Left renal pelvis (tissue), 4 donors: ENCODE data around the gene MYRIP. TPM values are rescaled to one million over a fixed set of nuclear protein-coding genes. Genes with fewer than 3 reads are reported as not detected.

Experiments used
- DNase-seq, 4 donors: peaks; one replicate each; pipeline ENCODE4 v3.0.0-alpha.2; 2013; ENCODE audit warnings: low read depth in 4 of 4, low spot score in 3 of 4
- polyA plus RNA-seq, 4 donors: library from polyadenylated mRNA; unstranded; fragments of 120-200 nt; gene quantifications; one replicate each; pipeline ENCODE4 v1.2.1, GENCODE V29; 2013; ENCODE audit not compliant: insufficient read length in 4 of 4

The MYRIP gene
- polyA plus RNA-seq, 4 donors, result 1.1 to 2.2 (median 1.8) TPM

DNA sequence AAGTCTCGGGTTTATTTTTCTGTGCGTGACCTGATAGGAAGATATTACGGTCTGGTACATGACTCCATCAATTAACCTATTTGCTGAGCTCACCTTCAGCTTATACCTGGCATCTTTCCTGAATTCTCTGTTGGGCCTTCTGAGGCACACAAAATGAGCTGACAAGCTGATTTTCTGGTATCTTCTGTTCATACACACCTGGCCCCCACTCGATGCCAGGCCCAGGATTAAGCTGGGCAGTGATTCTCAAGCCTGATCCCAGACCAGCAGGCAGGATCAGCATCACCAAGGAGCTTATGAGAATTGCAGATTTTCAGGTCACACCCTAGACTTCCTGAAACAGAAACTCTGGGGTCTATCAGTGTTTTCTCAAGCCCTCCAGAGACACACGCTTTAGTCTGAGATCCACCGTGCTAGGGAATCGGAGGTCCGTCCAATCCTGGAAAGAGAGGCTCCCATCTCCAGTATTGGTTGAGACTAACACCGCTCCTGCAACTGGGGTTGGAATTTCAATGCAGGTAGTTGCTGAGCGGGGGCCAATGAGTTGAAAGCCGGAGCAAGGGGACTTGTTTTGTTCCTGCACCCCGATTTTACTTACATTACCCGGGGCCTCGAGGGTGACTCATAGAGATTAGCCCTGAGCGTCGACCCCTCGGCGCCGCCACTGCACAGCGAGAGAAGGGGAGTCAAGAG, 499.5 kb downstream of the MYRIP start:
- no peak for DNase-seq

DNA sequence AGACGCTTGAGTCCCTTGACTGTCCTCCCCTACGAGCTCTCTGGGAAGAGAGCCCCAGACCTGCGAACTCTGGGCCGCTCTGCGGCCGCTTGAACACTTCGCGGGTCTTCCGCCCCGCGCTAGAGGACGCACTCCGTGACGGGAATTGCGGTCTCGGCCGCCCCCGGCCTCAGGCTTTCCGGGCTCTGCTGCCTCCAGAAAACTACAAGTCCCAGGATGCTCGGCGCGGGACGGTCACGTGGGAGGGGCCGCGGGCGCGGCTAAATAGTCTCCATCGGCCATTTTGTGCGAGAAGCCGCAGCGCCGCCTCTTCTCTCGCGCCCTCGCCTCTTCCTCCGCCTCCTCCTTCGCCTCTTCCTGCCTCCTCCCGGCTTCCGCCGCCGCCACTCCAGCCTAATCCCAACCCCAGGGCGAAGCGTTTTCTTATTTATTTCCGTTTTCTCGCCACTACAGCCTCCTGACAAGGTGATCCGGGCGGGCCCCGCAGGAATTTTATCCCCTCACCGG, 500.1 kb downstream of the MYRIP start, which contains the start of gene EIF1B:
TSS of gene EIF1B (plus strand) at position 290 of the 507 bp plus-strand sequence. CDS start 235 bp downstream, outside the sequence.
- peak; percentile 95 to 96 (median 96) for DNase-seq
